Raji (cell line): ENCODE measurements around the gene STKLD1.

Source experiments
- POLR2A ChIP-seq: IDR thresholded peaks from 2 replicates; pipeline ENCODE4 v1.6.1; 2011; ENCODE audit warnings: low read depth, low read length, control low read depth; ENCODE audit not compliant: insufficient read depth

The STKLD1 gene

DNA sequence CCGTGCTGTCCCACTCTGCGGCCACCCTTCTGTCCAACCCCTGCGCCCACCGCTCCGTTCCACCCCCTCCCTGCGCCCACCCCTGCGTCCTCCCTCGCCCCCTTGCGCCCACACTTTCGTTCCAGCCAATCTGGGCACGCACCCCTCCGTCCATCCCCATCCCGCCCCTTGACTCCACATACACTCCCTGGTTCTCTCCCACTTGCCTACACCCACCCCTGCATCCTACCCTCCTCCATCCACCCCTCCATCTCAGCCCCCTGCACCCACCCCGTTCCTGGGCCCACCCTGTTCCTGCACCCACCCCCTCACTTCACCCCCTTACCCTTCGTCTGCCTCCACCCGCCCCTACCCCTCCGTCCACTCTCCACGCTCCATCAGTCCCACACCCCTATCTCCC lies 53.0 kb downstream of the STKLD1 start:
- no peak for TF ChIP-seq POLR2A

DNA sequence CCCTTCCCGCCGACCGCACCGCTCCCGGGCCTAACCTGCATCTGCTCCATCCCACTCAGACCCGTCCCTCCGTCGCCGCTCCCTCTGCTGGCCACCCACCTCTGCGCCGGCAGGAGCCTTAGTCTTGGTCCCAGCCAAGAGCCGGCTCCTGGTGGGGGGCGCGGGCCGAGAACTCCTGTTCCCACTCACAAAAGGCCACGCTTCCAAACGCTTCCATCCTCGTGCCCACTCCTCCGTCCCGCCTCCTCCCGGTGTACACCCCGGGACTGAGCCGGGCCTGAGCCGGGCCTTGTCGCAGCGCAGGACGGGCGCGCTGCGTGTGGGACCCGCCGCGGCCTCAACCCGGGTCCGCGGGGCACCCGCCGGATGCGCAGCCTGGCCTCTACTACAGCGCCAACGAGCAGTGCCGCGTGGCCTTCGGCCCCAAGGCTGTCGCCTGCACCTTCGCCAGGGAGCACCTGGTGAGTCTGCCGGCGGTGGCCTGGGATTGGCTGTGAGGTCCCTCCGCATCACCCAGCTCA lies 53.5 kb downstream of the STKLD1 start:
- no peak for TF ChIP-seq POLR2A

GRCh38 chr9:133430244-133430643 lies 54.1 kb downstream of the STKLD1 start:
- TF ChIP-seq POLR2A = no peak

DNA sequence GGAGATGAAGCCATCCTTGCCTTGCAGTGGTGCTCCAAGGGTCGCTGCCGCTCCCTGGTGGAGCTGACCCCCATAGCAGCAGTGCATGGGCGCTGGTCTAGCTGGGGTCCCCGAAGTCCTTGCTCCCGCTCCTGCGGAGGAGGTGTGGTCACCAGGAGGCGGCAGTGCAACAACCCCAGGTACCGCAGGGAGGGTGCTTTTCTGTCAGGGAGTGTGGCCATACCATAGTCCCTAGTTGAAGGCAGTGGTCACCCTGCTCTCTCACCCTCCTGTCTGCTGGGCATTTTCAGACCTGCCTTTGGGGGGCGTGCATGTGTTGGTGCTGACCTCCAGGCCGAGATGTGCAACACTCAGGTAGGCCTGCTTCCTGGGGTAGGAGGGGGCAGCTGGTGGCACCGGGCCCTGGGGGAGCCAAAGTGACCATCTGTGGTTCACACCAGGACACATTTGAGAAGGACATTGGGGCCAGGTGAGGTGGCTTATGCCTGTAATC lies 57.2 kb downstream of the STKLD1 start:
- no peak for TF ChIP-seq POLR2A

GRCh38 chr9:133436681-133437080 lies 60.5 kb downstream of the STKLD1 start:
- no peak for TF ChIP-seq POLR2A

- no peak for TF ChIP-seq POLR2A
These were observed 61.8 kb downstream of the STKLD1 start for GRCh38 chr9:133437753-133438531.

- no peak for TF ChIP-seq POLR2A
These were observed 63.2 kb downstream of the STKLD1 start for GRCh38 chr9:133439337-133439736.

GRCh38 chr9:133440874-133441273 lies 64.7 kb downstream of the STKLD1 start:
- no peak for TF ChIP-seq POLR2A

- TF ChIP-seq POLR2A = no peak
These were observed 65.4 kb downstream of the STKLD1 start for GRCh38 chr9:133441571-133441970.

DNA sequence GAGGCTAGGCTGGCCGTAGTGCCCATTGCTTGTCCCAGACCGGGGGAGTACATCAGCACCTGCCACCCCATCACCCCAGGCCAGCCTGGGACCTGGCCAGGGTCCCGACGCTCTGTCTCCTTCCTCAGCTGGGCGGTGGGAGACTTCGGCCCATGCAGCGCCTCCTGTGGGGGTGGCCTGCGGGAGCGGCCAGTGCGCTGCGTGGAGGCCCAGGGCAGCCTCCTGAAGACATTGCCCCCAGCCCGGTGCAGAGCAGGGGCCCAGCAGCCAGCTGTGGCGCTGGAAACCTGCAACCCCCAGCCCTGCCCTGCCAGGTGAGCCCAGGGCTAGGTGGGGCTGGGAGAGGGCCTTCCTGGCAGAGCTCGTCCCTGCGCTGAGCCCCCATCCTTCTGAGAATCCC lies 67.1 kb downstream of the STKLD1 start:
- no peak for TF ChIP-seq POLR2A

DNA sequence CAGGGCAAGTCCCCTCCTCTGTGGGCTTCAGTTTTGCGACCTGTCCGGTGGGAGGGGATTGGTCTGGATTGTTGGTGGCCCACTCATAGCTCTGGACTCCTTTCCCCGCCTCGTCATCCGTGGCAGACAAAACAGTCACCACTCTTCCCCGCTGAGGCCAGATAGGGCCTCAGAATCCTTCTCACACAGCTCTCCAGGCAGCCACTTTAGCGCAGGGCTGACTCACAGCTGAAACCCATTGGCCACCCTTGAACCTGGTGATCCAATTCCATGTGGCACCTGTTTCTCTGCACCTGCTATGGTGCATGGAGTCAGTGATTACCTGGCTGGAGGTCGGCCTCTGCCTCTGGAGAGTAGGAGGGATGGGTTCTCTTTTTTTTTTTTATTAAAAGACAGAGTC lies 67.8 kb downstream of the STKLD1 start:
- TF ChIP-seq POLR2A = no peak

DNA sequence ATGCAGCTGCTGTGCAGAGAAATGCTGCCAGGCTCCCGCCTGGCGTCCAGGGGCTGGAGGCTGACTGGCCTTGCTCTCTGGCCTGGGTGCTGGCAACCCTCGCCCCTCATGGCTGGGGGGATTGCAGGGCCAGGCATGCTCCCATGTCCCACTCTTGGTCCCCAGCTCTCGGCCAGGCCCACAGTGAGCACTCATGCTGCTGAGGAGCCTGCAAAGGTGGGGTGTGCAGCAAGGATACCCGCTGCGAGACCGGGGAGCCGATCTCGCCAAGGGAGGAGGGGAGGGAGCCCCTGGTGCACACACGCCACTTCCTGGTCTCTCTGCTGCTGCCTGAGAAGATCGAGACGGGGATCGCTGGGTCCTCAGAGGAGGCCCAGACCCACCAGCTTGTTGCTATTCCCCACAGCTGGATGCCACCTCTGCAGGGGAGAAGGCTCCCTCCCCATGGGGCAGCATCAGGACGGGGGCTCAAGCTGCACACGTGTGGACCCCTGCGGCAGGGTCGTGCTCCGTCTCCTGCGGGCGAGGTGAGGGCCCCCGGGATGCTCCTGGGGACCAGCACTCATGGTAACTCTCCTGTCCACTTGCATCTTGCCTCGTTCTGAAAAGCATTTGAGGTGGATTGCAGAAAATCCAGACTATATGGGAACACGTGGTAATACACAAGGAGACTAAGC lies 69.3 kb downstream of the STKLD1 start:
- no peak for TF ChIP-seq POLR2A

GRCh38 chr9:133448487-133448972 lies 72.4 kb downstream of the STKLD1 start:
- no peak for TF ChIP-seq POLR2A

GRCh38 chr9:133449760-133450159 lies 73.6 kb downstream of the STKLD1 start:
- TF ChIP-seq POLR2A = no peak

- TF ChIP-seq POLR2A = no peak
These were observed 76.4 kb downstream of the STKLD1 start for GRCh38 chr9:133452562-133452961.

DNA sequence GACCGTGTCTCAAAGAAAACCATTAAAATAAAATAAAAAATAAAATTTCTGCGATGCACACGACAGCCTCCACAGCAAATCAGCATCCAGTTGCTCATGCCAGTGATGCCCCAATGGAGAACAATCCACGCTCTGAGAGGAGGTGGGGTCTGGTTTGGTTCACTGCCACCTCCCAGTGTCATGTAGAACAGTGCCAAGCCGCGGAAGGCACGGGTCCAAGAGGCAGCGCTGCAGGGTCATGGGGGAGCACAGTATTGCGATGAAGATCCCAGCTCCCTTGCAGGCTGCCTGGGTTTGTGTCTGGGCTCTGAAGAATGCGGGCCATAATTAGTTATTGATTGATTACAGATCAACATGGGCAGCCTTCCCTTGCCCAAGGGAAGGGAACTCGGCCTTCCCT lies 77.5 kb downstream of the STKLD1 start:
- no peak for TF ChIP-seq POLR2A
